GM21737 (cell line): Measurements from ENCODE around the gene PLEKHM1.

ENCODE experiments used
- ATAC-seq: cut with Tn5 transposase; IDR thresholded peaks from one replicate; pipeline ENCODE4 v1.9.1; 2021; ENCODE audit warnings: mild to moderate bottlenecking, moderate library complexity; ENCODE audit not compliant: unreplicated experiment

The PLEKHM1 gene

GRCh38 chr17:45428931-45429338 is 61.6 kb downstream of the PLEKHM1 start:
- no peak for ATAC-seq

GRCh38 chr17:45428050-45428617 is 62.4 kb downstream of the PLEKHM1 start:
- peak; percentile 30 for ATAC-seq

- no peak for ATAC-seq
Observed at GRCh38 chr17:45427181-45427835, 63.2 kb downstream of the PLEKHM1 start.

GRCh38 chr17:45426561-45426960 is 64.0 kb downstream of the PLEKHM1 start:
- no peak for ATAC-seq

GRCh38 chr17:45425984-45426413 is 64.5 kb downstream of the PLEKHM1 start:
- no peak for ATAC-seq

- ATAC-seq: no peak
Observed at GRCh38 chr17:45425125-45425983, 65.2 kb downstream of the PLEKHM1 start.

GRCh38 chr17:45424769-45425124 is 65.8 kb downstream of the PLEKHM1 start:
- no peak for ATAC-seq

- ATAC-seq: no peak
Observed at GRCh38 chr17:45423975-45424335, 66.6 kb downstream of the PLEKHM1 start.

GRCh38 chr17:45423304-45423974 is 67.1 kb downstream of the PLEKHM1 start:
- ATAC-seq: no peak

GRCh38 chr17:45414990-45415881 is 75.3 kb downstream of the PLEKHM1 start:
- no peak for ATAC-seq

GRCh38 chr17:45413498-45413923 is 77.0 kb downstream of the PLEKHM1 start:
- no peak for ATAC-seq

- ATAC-seq: no peak
Observed at GRCh38 chr17:45411348-45412105, 79.0 kb downstream of the PLEKHM1 start.

- ATAC-seq: no peak
Observed at GRCh38 chr17:45410144-45411091, 80.1 kb downstream of the PLEKHM1 start.

- no peak for ATAC-seq
Observed at GRCh38 chr17:45409659-45410076, 80.9 kb downstream of the PLEKHM1 start.

GRCh38 chr17:45408611-45409421 is 81.7 kb downstream of the PLEKHM1 start:
- no peak for ATAC-seq

GRCh38 chr17:45406107-45406506 is 84.4 kb downstream of the PLEKHM1 start:
- ATAC-seq: no peak

- ATAC-seq: no peak
Observed at GRCh38 chr17:45405250-45406086, 85.1 kb downstream of the PLEKHM1 start.
